CD4-positive, CD25-positive, alpha-beta regulatory T cell (primary cell): ENCODE results near the gene HSBP1L1. TPM values are rescaled to one million over a fixed set of nuclear protein-coding genes. Genes with fewer than 3 reads are reported as not detected.

Source experiments
- ATAC-seq, 2 donors: fragments of 150-1000 bp; cut with Tn5 transposase; one replicate each; pipeline ENCODE4 v1.10.0; 2021; ENCODE audit warnings: low read depth in 2 of 2, moderate number of reproducible peaks in 2 of 2, moderate library complexity in 1 of 2
- DNase-seq, 3 donors: peaks; one replicate each; pipeline versions ENCODE4 v3.0.0 to v3.0.0-alpha.2; 2012 to 2022; ENCODE audit warnings: mixed read lengths in 1 of 3
- H3K27ac ChIP-seq: one replicate; pipeline ENCODE4 v1.7.0; 2013; ENCODE audit warnings: mild to moderate bottlenecking, low read length; ENCODE audit not compliant: insufficient read depth, poor library complexity, severe bottlenecking
- H3K27me3 ChIP-seq: one replicate; pipeline ENCODE4 v1.7.0; 2013; ENCODE audit warnings: low read length; ENCODE audit not compliant: control insufficient read depth, insufficient read depth
- H3K36me3 ChIP-seq: one replicate; pipeline ENCODE4 v1.7.0; 2013; ENCODE audit warnings: mild to moderate bottlenecking, low read length, moderate library complexity; ENCODE audit not compliant: control insufficient read depth, insufficient read depth
- H3K4me1 ChIP-seq: 2 replicates; pipeline ENCODE4 v1.7.0; 2013; ENCODE audit warnings: mild to moderate bottlenecking, low read length; ENCODE audit not compliant: insufficient read depth, control insufficient read depth, poor library complexity, severe bottlenecking
- H3K4me3 ChIP-seq: one replicate; pipeline ENCODE4 v1.7.0; 2013; ENCODE audit warnings: low read depth, mild to moderate bottlenecking, low read length, moderate library complexity
- H3K9me3 ChIP-seq, 2 experiments: 1 replicate in 1 of 2; 2 replicates in 1 of 2; pipeline ENCODE4 v1.7.0; 2013; ENCODE audit warnings: low read length in 2 of 2, mild to moderate bottlenecking in 1 of 2, moderate library complexity in 1 of 2; ENCODE audit not compliant: control insufficient read depth in 2 of 2
- H3K27ac Mint-ChIP-seq, 3 donors: one replicate each; pipeline ENCODE4 v1.8.0; 2020 to 2022; ENCODE audit warnings: mild to moderate bottlenecking in 3 of 3, mixed read lengths in 3 of 3, moderate library complexity in 2 of 3
- H3K27me3 Mint-ChIP-seq: one replicate; pipeline ENCODE4 v1.8.0; 2022; ENCODE audit warnings: mild to moderate bottlenecking, mixed read lengths
- H3K36me3 Mint-ChIP-seq: one replicate; pipeline ENCODE4 v1.8.0; 2020; ENCODE audit warnings: mixed read lengths
- H3K4me1 Mint-ChIP-seq, 4 donors: one replicate each; pipeline ENCODE4 v1.8.0; 2020 to 2022; ENCODE audit warnings: mixed read lengths in 4 of 4, mild to moderate bottlenecking in 1 of 4
- H3K4me3 Mint-ChIP-seq, 4 donors: one replicate each; pipeline ENCODE4 v1.8.0; 2020 to 2022; ENCODE audit warnings: mild to moderate bottlenecking in 4 of 4, mixed read lengths in 4 of 4, moderate library complexity in 3 of 4
- H3K9me3 Mint-ChIP-seq, 7 donors: one replicate each; pipeline ENCODE4 v1.8.0; 2020 to 2022; ENCODE audit warnings: mixed read lengths in 7 of 7, mild to moderate bottlenecking in 3 of 7, moderate library complexity in 2 of 7
- polyA plus RNA-seq, 4 donors: library from polyadenylated mRNA; unstranded; fragments of 300-500 nt; fragmentation: Illumina TruSeq; gene quantifications; one replicate each; pipeline ENCODE4 v1.2.3, GENCODE V29; 2021
- total RNA-seq: library from RNA; stranded (reverse); gene quantifications from one replicate; pipeline ENCODE4 v1.2.3, GENCODE V29; 2022

Gene HSBP1L1
- total and polyA plus RNA-seq, 5 donors from 2014 or later: 5.2 to 27.6 (median 10.5) TPM

- H3K4me1 ChIP-seq: peaks cover 30% of the 10 kb centered on the region
- no peak for ATAC-seq
- peak overlapping the region; percentile 85 to 90 (median 85) for H3K27ac Mint-ChIP-seq
- no peaks in the 10 kb centered on the region for H3K9me3 Mint-ChIP-seq
- peak overlapping the region; percentile 90 to 100 (median 94) for H3K4me3 Mint-ChIP-seq
- H3K4me3 ChIP-seq: peak overlapping the region; percentile 63
- peak in 1 of 3 donors; percentile 34 for DNase-seq
- H3K36me3 ChIP-seq: no peaks in the 10 kb centered on the region
- H3K4me1 Mint-ChIP-seq: peaks cover 10 to 48% (median 19%) of the 10 kb centered on the region in 4 donors
- peaks cover 9% of the 10 kb centered on the region for H3K27me3 Mint-ChIP-seq
- no peak overlapping the region for H3K27ac ChIP-seq
- H3K36me3 Mint-ChIP-seq: peaks cover 8% of the 10 kb centered on the region
- H3K9me3 ChIP-seq: no peaks in the 10 kb centered on the region
- H3K27me3 ChIP-seq: no peaks in the 10 kb centered on the region
Observed at GRCh38 chr18:79949697-79950487, 14.6 kb upstream of the HSBP1L1 start.

GRCh38 chr18:79950515-79951341 lies 13.7 kb upstream of the HSBP1L1 start:
- peaks cover 7% of the 10 kb centered on the region for H3K36me3 Mint-ChIP-seq
- Histone ChIP-seq H3K4me3 (peak overlapping the region; percentile 63), H3K36me3 (no peaks in the 10 kb centered on the region), H3K27me3 (no peaks in the 10 kb centered on the region), H3K27ac (peak overlapping the region; percentile 70), H3K4me1 (peaks cover 28% of the 10 kb centered on the region), H3K9me3 (no peaks in the 10 kb centered on the region)
- H3K27me3 Mint-ChIP-seq: peaks cover 9% of the 10 kb centered on the region
- ATAC-seq (peak; percentile 6 to 18), DNase-seq (peak in 2 of 3 donors; percentile 29 to 43)
- peak overlapping the region; percentile 85 to 90 (median 85) for H3K27ac Mint-ChIP-seq
- peak overlapping the region; percentile 90 to 100 (median 94) for H3K4me3 Mint-ChIP-seq
- no peaks in the 10 kb centered on the region for H3K9me3 Mint-ChIP-seq
- H3K4me1 Mint-ChIP-seq: peaks cover 10 to 43% (median 15%) of the 10 kb centered on the region in 4 donors

- Histone ChIP-seq H3K36me3 (no peaks in the 10 kb centered on the region), H3K4me3 (peak within 1 kb of the TSS; percentile 63), H3K27me3 (no peaks in the 10 kb centered on the region), H3K27ac (peak within 1 kb of the TSS; percentile 70), H3K9me3 (no peaks in the 10 kb centered on the region), H3K4me1 (peaks cover 28% of the 10 kb centered on the region)
- Mint-ChIP-seq H3K27ac (peak within 1 kb of the TSS in 2 of 3 donors; percentile 85 to 90), H3K27me3 (peaks cover 9% of the 10 kb centered on the region), H3K36me3 (peaks cover 3% of the 10 kb centered on the region), H3K4me3 (peak within 1 kb of the TSS; percentile 90 to 100 (median 94)), H3K9me3 (no peaks in the 10 kb centered on the region), H3K4me1 (peaks cover 5 to 35% (median 11%) of the 10 kb centered on the region in 4 donors)
- peak; percentile 92 to 94 for ATAC-seq
- DNase-seq: peak; percentile 87 to 90 (median 89)
Observed at GRCh38 chr18:79951545-79952455, 12.6 kb upstream of the HSBP1L1 start, which contains the start of gene SLC66A2. TSS of gene SLC66A2 (minus strand) at chr18:79951653. CDS start at chr18:79950926, 727 bp downstream.

GRCh38 chr18:79952456-79952995 lies 11.9 kb upstream of the HSBP1L1 start:
- Mint-ChIP-seq H3K4me1 (peaks cover 3 to 30% (median 9%) of the 10 kb centered on the region in 4 donors), H3K27me3 (peaks cover 9% of the 10 kb centered on the region), H3K9me3 (no peaks in the 10 kb centered on the region), H3K27ac (no peak overlapping the region), H3K36me3 (peaks cover 3% of the 10 kb centered on the region), H3K4me3 (peak overlapping the region in 2 of 4 donors; percentile 36 to 80)
- no peak overlapping the region for H3K4me3 ChIP-seq
- H3K27me3 ChIP-seq: no peaks in the 10 kb centered on the region
- no peak for DNase-seq
- no peaks in the 10 kb centered on the region for H3K36me3 ChIP-seq
- peaks cover 28% of the 10 kb centered on the region for H3K4me1 ChIP-seq
- no peaks in the 10 kb centered on the region for H3K9me3 ChIP-seq
- no peak for ATAC-seq
- no peak overlapping the region for H3K27ac ChIP-seq

GRCh38 chr18:79952996-79953559 lies 11.4 kb upstream of the HSBP1L1 start:
- H3K27ac ChIP-seq: no peak overlapping the region
- H3K4me1 ChIP-seq: peaks cover 28% of the 10 kb centered on the region
- no peak overlapping the region for H3K4me3 ChIP-seq
- H3K4me1 Mint-ChIP-seq: peaks cover 3 to 25% (median 9%) of the 10 kb centered on the region in 4 donors
- no peaks in the 10 kb centered on the region for H3K9me3 Mint-ChIP-seq
- ATAC-seq (no peak), DNase-seq (no peak)
- peaks cover 3% of the 10 kb centered on the region for H3K36me3 Mint-ChIP-seq
- H3K36me3 ChIP-seq: no peaks in the 10 kb centered on the region
- H3K27me3 Mint-ChIP-seq: peaks cover 9% of the 10 kb centered on the region
- no peaks in the 10 kb centered on the region for H3K27me3 ChIP-seq
- H3K9me3 ChIP-seq: no peaks in the 10 kb centered on the region
- H3K27ac Mint-ChIP-seq: no peak overlapping the region
- peak overlapping the region; percentile 48 to 88 (median 74) for H3K4me3 Mint-ChIP-seq

- Histone ChIP-seq H3K4me1 (peaks cover 24% of the 10 kb centered on the region), H3K27me3 (no peaks in the 10 kb centered on the region), H3K4me3 (no peak overlapping the region), H3K36me3 (no peaks in the 10 kb centered on the region), H3K27ac (no peak overlapping the region), H3K9me3 (no peaks in the 10 kb centered on the region)
- DNase-seq (no peak), ATAC-seq (no peak)
- Mint-ChIP-seq H3K27me3 (peaks cover 9% of the 10 kb centered on the region), H3K27ac (no peak overlapping the region), H3K36me3 (no peaks in the 10 kb centered on the region), H3K9me3 (no peaks in the 10 kb centered on the region), H3K4me3 (peak overlapping the region; percentile 40 to 80 (median 58)), H3K4me1 (peaks cover 3 to 14% (median 9%) of the 10 kb centered on the region in 4 donors)
Observed at GRCh38 chr18:79953971-79954651, 10.3 kb upstream of the HSBP1L1 start.
